ENCODE results near the gene CLDN8. TPM values are rescaled to one million over a fixed set of nuclear protein-coding genes. Genes with fewer than 3 reads are reported as not detected.

Gene CLDN8
- not detected in 2 replicates for total RNA-seq

DNA sequence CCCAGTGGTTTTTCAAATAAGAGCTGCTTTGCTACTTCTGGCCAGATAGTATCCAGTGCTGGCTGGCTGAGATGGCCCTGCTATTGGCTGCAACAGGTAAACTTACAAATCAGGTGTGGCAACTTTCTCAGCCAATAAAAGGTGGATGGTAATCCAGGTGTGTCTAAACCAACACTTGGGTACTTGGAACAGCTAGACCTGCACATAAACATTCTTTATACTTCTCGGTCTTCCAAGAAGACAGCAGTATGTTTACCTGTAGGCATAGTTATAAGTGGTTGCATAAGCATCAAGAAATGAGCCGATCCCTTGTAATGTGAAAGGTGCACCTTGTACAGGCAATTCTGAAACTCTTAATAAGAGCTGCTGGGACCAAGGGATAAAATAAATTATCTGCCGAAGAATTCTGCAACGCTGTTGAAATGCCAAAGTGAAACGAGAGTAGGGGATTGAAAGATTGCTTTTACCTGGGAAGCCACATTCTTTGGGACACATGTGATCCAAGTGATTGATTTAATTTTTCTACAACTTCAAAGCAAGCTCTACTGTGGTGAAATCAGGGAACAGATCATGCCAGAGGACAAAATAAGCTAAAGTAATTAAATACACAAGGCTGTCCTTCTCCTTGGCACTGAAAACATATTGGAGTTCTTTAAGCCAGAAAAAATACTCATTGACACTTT lies at the start of gene CLDN8:
CLDN8 (minus strand) TSS at position 57 of the 683 bp plus-strand sequence. CDS start 172 bp downstream, outside the sequence.

DNA sequence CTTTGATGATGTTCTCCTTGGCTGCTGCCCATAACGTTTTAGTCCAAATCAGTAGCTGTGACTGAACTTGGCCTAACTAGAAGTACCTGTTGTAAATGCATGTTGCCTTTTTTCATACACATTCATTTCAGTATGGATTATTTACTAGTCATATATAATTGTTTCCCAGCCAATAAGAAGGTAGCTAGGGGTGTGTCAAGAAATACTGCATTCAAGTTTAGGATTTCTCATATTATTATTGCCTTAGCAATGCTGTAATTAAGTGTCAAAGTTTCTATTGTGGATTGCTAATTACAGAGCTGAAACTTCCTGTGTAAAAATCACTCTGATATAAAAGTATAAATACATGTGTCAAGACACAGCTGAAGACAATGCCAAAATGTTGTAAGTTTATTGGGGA lies 49.2 kb downstream of the CLDN8 start, which contains the start of gene CLDN17:
CLDN17 (minus strand) TSS at position 101 of the 400 bp plus-strand sequence. CDS start 188 bp downstream, outside the sequence.

Other genes starting within 250 kb of the CLDN8 start
- not detected in 2 replicates for gene CLDN17, start 49.3 kb downstream of the CLDN8 start, total RNA-seq
- not detected in 2 replicates for gene KRTAP24-1, start 66.9 kb upstream of the CLDN8 start, total RNA-seq
- not detected in 2 replicates for gene KRTAP25-1, start 73.4 kb upstream of the CLDN8 start, total RNA-seq
- gene KRTAP26-1, start 104.2 kb upstream of the CLDN8 start, total RNA-seq = not detected in 2 replicates
- gene KRTAP27-1, start 121.6 kb upstream of the CLDN8 start, total RNA-seq = not detected in 2 replicates
- not detected in 2 replicates for gene KRTAP23-1, start 132.5 kb upstream of the CLDN8 start, total RNA-seq
- gene KRTAP13-2, start 156.2 kb upstream of the CLDN8 start, total RNA-seq = not detected in 2 replicates
- not detected in 2 replicates for gene KRTAP13-1, start 179.9 kb upstream of the CLDN8 start, total RNA-seq
- not detected in 2 replicates for gene KRTAP13-3, start 209.8 kb upstream of the CLDN8 start, total RNA-seq
- gene KRTAP13-4, start 214.1 kb upstream of the CLDN8 start, total RNA-seq = not detected in 2 replicates
- not detected in 2 replicates for gene KRTAP15-1, start 224.2 kb upstream of the CLDN8 start, total RNA-seq

Data from myometrial cell (primary cell).